HFFc6 (cell line): ENCODE measurements around the gene THAP3. TPM values are rescaled to one million over a fixed set of nuclear protein-coding genes. Genes with fewer than 3 reads are reported as not detected.

ENCODE experiments used
- DNase-seq: peaks from one replicate; pipeline ENCODE4 v3.0.0-alpha.2; 2018
- H3K27ac Mint-ChIP-seq: 2 replicates; pipeline ENCODE4 v1.8.0; 2020; ENCODE audit warnings: mild to moderate bottlenecking, mixed read lengths
- H3K27me3 Mint-ChIP-seq: 2 replicates; pipeline ENCODE4 v1.8.0; 2021; ENCODE audit warnings: mild to moderate bottlenecking, moderate library complexity, mixed read lengths; ENCODE audit not compliant: insufficient read depth
- H3K36me3 Mint-ChIP-seq: 2 replicates; pipeline ENCODE4 v1.8.0; 2021; ENCODE audit warnings: low read depth, mixed read lengths
- H3K4me1 Mint-ChIP-seq: 2 replicates; pipeline ENCODE4 v1.8.0; 2020; ENCODE audit warnings: low read depth, mixed read lengths
- H3K4me3 Mint-ChIP-seq: 2 replicates; pipeline ENCODE4 v1.8.0; 2020; ENCODE audit warnings: mild to moderate bottlenecking, moderate library complexity, mixed read lengths
- H3K9me3 Mint-ChIP-seq: 2 replicates; pipeline ENCODE4 v1.8.0; 2020; ENCODE audit warnings: mild to moderate bottlenecking, mixed read lengths
- CTCF ChIP-seq: fragments of 200-600 bp; sonication (generic); IDR thresholded peaks from 2 replicates; pipeline ENCODE4 v1.5.0; 2021; ENCODE audit warnings: antibody characterized with exemption, mild to moderate bottlenecking
- total RNA-seq, 6 experiments: library from RNA; stranded (reverse); fragmentation: NEBNext Ultra II Directional; extraction: Animal tissue kit (Norgen Biotek cat#: 25700); gene quantifications; 2 replicates in 1 of 6; 3 replicates in 5 of 6; pipeline ENCODE4 v1.2.3, GENCODE V29; 2021

Gene THAP3
- total RNA-seq, 6 experiments from 2014 or later, result 12.9 to 18.2 (median 16.2) TPM

GRCh38 chr1:6612641-6613360 lies 11.9 kb upstream of the THAP3 start:
- Mint-ChIP-seq H3K27me3 (no peaks in the 10 kb centered on the region; the same call in 1 of the 2 replicates), H3K27ac (peak overlapping the region; percentile 83), H3K4me1 (peaks cover 36% of the 10 kb centered on the region), H3K9me3 (no peaks in the 10 kb centered on the region), H3K36me3 (peaks cover 3% of the 10 kb centered on the region; the same call in 1 of the 2 replicates), H3K4me3 (peak overlapping the region; percentile 95)
- no peak for TF ChIP-seq CTCF
- DNase-seq, result peak; percentile 30

GRCh38 chr1:6613361-6614018 lies 11.2 kb upstream of the THAP3 start, which contains the start of gene PHF13:
PHF13 (plus strand) TSS chr1:6613731; CDS start chr1:6614067, 336 bp downstream.
- no peak; the same call in 1 of the 2 replicates for TF ChIP-seq CTCF
- Mint-ChIP-seq H3K27me3 (no peaks in the 10 kb centered on the region; the same call in 1 of the 2 replicates), H3K4me1 (peaks cover 36% of the 10 kb centered on the region), H3K36me3 (0 out of 2 replicates have a peak, but pooled peaks cover 3% of the 10 kb centered on the region), H3K27ac (peak within 1 kb of the TSS; percentile 83), H3K9me3 (no peaks in the 10 kb centered on the region), H3K4me3 (peak within 1 kb of the TSS; percentile 95)
- DNase-seq, result peak; percentile 99

- no peak for TF ChIP-seq CTCF
- Mint-ChIP-seq H3K27me3 (no peaks in the 10 kb centered on the region), H3K4me3 (peak overlapping the region; percentile 74), H3K4me1 (peaks cover 36% of the 10 kb centered on the region), H3K27ac (no peak overlapping the region), H3K36me3 (peaks cover 3% of the 10 kb centered on the region; the same call in 1 of the 2 replicates), H3K9me3 (no peaks in the 10 kb centered on the region)
- DNase-seq, result no peak
These were observed 10.4 kb upstream of the THAP3 start for GRCh38 chr1:6614019-6614928.

- H3K9me3 Mint-ChIP-seq, result no peaks in the 10 kb centered on the region
- TF ChIP-seq CTCF, result no peak
- DNase-seq, result no peak
- peak overlapping the region; percentile 75 for H3K27ac Mint-ChIP-seq
- H3K4me1 Mint-ChIP-seq, result peaks cover 28% of the 10 kb centered on the region
- no peaks in the 10 kb centered on the region for H3K27me3 Mint-ChIP-seq
- peak overlapping the region; percentile 87 for H3K4me3 Mint-ChIP-seq
- peaks cover 6% of the 10 kb centered on the region for H3K36me3 Mint-ChIP-seq
These were observed 9.5 kb upstream of the THAP3 start for GRCh38 chr1:6614929-6615785.
